Measurements from ENCODE around the gene FAM9A.
"Not testable (repeated sequence)": the region's sequence is repeated elsewhere in the genome, so short reads cannot be mapped to it uniquely, and the experiment has no call there.

Gene FAM9A

DNA sequence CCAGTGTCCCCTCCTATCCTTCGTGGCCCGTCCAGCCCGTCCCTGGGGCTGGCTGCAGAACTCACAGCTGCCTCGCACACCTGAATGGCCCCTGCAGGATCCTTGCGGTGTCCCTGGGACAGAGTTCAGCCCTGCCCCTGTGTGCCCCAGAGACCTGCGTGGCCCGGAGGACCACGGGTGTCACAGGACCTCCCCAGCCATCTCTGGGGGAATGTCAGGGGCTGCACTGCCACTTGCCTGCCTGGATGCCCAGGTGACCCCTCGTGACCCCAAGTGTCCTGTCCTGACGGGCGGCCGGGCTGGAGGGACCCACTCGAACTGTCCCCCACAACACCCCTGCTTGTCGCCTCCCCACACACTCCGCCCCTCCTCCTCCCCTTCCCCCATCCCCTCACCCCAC is 832 bp downstream of the FAM9A start:
- not testable (repeated sequence) for DNase-seq

DNA sequence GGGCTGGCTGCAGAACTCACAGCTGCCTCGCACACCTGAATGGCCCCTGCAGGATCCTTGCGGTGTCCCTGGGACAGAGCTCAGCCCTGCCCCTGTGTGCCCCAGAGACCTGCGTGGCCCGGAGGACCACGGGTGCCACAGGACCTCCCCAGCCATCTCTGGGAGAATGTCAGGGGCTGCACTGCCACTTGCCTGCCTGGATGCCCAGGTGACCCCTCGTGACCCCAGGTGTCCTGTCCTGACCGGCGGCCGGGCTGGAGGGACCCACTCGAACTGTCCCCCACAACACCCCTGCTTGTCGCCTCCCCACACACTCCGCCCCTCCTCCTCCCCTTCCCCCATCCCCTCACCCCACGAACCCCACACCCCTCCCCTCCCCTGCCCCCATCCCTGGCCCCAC is 1.9 kb downstream of the FAM9A start:
- not testable (repeated sequence) for DNase-seq

DNA sequence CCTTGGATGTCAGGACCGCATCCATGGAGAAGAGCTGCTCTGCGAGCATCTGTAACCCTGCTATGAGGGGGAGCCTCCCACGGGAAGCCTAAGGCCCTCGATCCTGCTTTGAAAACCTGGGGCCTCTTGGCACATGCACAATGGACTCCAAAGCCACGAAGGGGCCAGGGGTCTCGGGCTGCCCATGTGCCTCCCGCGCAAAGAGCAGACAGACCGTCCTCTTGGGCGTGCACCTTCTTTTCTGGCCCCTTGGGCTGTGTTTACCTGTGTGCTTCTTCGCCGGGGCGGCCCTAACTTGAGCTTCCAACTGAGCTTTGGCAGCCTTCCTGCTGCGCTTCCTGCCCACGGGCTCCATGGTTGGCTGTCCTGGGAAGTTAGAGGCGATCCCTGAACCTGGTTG is 2.5 kb downstream of the FAM9A start:
- not testable (repeated sequence) for DNase-seq

DNA sequence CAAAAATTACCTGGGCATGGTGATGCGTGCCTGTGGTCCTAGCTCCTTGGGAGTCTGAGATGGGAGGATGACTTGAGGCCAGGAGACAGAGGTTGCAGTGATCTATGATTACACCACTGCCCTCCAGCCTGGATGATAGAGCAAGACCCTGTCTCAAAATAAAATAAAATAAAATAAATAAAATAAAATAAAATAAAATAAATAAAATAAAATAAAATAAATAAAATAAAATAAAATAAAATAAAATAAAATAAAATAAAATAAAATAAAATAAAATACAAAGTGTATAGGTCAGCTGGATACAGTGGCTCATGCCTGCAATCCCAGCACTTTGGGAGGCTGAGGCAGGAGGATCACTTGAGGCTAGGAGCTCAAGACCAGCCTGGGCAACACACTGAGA is 14.1 kb downstream of the FAM9A start:
- not testable (repeated sequence) for DNase-seq

DNA sequence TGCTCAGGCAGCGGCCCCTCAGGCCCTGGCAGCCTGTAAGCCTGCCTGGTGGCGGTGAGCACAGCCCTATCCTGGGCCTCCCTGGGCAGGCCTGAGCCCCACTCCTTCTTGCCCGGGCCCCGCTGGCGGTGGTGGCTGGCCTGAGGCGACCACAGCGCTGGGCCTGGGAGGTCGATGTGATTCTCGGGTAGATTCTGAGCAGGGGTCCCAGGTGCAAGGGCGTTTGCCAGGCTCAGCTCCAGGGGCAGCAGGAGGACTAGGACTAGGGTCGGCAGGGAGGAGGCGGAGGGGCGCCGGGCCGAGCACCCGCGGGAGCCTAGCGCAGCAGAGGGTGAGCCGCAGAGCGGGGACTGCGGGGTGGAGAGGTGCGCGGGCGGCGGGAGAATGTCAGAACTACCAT is 17.0 kb downstream of the FAM9A start:
- DNase-seq, result no peak

DNA sequence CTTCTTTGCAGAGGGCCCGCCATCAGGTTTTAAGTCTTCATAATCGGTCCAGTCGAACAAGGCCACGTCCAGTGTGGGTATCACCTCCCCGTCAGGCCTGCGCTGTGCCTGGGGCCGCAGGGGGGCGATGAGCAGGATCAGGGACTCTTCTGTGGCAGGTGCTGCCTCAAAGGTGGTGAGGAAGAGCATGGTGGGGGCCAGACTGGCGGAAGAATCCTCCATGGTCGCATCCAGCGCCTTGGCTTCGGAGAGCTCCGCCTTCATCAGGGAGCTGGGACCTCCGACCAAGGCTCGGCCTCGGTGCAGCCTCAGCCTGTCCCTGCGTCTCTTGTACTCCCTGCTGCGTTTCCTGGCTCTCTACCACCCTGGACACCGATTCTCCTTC is 17.5 kb downstream of the FAM9A start:
- DNase-seq, result no peak

DNA sequence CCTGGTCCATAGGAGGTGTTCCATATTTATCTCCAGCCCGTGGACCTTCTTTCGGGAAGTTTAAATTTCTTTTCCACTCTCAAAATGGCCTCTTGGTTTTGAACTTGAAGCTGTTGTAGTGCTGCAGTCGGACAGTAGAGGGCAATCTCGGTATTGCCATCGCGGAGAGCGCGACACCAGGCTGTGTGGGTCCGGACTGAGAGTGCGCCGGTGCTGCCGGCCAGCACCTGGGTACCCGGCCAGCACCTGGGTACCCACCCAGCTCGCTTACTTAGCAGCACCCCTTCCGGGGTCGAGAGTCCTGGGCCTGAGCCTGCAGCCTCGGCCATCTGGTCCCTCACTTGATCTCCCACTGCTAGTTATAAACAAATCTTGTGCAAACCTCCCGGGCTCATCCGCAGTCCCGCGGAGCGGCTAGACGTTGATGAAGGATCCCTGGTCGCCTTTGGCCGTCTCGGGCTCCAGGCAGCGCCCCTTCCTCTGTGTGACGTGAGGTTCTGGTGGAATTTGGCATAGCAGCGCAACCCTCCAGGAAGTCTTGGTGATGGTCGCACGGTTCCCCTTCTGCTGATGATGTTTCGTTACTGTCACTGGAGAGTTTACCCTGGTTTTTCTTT is 18.0 kb downstream of the FAM9A start:
- DNase-seq, result no peak

DNA sequence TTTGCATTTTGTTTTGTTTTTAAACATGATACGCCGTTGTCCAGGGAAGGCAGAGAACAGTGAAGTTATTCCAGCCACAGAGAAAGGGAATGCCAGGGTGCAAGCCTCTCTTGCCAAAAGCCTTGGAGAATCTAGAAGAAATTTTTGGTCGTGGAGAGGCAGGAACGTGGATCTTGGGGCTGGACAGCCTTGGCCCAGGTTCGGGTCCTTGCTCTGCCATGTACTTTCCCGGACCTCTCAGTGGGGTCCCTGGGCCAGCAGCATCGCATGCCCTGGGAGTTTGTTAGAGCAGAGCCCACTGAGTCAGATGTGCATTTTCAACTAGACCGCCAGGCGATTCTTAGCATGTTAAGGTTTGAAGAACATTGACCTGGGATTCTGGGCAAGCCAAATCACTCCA is 18.6 kb downstream of the FAM9A start:
- DNase-seq, result no peak

DNA sequence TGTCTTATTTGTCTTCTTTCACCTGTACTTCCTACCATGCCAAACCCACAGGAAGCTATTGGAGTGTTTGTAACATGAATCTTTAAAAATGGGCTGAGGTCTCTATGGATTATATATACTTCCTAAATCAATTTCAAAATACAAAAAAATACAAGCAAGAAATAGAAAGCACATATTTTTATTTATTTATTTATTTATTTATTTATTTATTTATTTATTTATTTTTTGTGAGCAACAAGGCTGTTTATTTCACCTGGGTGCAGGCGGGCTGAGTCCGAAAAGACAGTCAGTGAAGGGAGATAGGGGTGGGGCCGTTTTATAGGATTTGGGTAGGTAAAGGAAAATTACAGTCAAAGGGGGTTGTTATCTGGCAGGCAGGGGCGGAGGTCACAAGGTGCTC is 19.3 kb downstream of the FAM9A start:
- DNase-seq, result not testable (repeated sequence)

DNA sequence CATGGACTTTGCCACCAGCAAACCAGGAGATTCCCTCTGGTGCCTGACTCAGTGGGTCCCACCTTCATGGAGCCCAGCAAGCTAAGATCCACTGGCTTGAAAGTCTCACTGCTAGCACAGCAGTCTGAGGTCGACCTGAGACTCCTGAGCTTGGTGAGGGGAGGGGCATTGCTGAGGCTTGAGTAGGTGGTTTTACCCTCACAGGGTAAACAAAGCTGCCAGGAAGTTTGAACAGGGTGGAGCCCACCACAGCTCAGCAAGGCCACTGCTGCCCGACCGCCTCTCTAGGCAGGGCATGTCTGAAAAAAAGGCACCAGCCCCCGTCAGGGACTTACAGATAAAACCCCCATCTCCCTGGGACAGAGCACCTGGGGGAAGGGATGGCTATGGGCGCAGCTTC is 28.1 kb downstream of the FAM9A start:
- no peak for DNase-seq

DNA sequence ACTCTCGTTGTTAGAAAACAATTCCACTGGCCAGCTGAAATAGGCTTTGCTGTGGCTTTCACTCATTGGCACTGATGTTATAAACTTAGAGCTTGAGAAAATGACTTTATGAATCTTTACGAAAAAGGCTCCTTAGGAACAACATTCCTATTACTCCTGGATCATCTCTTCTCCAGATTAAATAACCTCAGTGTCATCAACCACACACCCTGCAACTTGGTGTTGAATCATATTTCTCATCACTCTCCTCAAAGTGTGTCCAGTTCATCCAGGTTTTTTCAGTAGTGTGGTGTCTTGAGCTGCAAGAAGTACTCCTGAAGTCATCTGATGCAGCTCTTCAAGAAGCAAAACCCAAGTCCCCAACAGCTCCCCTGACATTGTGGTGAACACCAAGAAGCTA is 41.2 kb downstream of the FAM9A start:
- peak; percentile 0 for DNase-seq

DNA sequence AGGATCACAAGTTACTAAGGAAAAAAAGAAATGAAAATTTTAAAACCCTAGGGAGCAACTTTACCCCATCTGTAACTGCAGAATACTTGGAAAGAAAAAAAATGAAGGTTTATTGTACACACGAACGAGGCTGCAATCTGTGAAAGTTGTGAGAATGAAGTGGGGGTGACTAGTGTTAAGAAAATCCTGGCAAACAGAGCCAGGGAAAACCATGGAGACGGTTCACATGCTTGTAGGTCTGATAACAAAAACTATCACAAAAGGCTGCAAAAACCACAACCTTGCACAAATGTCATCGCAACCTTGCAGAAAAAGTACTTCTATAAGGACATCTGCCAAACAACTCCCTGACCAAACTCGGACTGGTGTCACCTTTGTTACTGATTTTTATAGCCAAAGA is 42.5 kb downstream of the FAM9A start:
- not testable (repeated sequence) for DNase-seq

DNA sequence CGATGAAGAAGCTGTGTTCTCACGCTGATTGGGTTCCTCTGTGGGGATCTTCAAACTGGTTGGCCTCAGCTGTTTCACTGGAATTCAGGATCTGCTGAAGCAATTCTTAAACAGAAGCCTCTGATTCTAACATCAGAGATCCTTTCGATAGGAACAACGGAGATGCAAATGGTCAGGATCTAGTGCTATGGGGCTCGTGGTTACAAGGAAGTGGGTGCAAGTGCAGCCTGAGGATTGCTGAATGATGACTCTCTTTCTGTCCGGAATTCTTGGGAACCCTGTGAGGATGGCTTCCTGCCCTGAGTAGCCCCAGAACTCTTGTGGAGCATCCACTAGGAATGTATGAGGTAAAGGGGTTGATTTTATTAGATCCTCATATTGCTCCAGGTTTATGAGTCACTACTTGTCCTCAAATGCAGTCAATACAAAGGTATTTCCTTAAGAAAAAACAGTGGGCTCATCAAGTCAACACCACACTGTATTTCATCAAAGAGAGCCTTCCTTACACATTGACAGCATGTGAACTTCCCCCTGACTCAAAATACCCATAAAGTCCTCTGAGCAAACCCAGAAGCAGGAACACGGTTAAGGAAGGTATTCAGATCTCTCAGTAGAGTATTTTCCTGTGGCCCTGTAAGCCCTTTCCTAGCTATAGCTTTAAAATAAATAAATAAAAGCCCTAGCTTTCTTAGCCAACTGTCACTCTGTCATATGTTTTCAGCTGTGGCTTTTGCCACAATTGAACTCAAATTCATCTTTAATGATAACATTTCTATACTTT is 43.4 kb downstream of the FAM9A start:
- DNase-seq, result peak; percentile 25

DNA sequence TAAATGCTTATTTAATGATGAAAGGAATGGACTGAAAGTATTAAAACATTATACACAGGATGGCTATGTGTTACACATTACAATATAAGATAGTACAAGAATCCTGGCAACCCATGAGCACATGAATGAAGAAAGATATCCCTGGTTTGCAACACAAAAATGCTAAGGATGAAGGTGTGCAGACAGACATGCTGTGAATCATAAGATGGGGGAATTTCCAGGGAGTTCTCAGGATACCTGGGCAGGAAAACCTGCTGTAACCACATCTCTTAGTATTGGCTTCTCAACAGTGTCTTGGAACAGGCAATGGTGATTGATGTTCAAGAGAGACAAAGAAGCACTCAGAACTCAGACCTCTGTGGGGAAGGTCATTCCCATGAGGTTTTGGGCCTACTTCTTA is 45.4 kb downstream of the FAM9A start:
- no peak for DNase-seq

DNA sequence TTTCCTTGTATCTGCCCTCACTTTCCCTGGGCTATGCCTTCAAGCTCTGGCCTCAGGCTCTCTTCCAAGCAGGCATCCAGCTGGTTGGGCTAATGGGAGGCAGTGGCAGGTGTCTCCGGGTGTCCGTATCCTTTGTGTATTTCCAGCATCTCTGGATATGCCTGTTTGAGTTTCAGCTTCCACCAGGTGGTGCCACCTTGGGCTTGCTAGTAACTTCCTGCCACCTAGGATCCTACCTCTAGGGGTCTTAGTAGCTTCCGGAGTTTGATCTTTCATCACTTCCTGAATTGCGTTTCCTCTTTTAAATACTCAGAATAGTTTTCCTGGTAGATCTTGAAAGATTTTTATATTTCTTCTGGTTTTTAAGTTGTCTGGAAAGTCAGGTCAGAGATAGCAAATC is 46.1 kb downstream of the FAM9A start:
- no peak for DNase-seq

DNA sequence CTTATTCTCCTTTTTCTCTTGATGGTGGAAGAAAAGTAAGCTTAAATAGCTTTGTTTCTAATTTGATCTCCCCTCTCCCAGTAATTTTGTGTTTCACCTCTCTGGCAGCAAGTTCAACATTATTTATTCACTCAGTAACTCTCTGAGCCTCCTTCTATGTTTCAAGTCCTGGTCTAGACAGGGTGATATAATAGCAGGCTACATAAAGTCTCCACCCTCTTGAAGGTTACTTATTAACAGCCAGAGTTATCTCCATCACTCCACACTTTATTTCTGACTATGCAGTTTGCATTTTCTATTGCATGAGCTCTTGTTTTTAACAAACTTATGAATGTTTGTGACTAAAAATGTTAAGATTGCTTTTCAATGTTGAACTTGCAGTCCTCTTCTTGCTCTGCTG is 51.5 kb downstream of the FAM9A start:
- DNase-seq, result no peak

DNA sequence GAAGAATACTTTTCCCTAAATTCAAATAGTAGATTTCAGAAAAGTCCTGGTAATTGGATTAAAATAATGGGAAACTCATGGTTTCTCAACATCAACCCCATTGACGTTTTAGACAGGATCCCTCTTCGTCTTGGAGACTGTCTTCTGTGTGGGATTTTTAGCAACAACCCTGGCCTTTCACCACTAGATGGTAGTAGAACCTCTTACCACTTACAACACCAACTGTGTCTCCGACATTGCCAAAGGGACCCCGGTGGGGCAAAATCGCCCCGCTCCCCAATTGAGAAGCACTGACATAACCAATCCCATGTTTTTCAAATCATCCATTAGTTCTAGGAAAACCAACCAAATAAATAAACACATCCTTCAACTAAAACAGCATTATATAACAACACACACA is 52.3 kb downstream of the FAM9A start:
- DNase-seq, result no peak

DNA sequence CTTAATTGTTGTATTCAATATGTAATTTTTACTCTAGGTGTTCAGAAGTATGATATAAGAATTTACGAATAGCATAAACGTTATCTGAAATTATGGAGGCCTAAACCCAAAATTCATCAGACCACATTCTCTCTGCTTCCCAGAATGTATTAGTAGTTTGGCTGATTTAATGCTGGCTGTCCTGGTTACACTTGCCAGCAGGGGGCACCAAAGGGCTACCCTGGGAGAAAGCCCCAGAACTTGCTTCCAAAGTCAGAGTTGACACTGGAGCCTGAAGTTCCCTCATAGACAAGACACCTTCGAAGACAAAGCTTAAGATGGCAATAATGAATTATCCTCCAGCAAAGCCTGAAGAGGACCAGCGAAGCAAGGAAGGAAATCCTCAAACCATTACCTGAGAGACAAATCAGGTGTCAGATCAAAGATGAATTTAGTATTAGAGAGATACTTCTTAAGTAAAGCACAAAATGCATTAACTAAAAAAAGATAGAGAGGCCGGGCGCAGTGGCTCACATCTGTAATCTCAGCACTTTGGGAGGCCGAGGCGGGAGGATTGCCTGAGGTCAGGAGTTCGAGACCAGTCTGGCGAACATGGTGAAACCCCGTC is 58.0 kb downstream of the FAM9A start:
- DNase-seq, result no peak

DNA sequence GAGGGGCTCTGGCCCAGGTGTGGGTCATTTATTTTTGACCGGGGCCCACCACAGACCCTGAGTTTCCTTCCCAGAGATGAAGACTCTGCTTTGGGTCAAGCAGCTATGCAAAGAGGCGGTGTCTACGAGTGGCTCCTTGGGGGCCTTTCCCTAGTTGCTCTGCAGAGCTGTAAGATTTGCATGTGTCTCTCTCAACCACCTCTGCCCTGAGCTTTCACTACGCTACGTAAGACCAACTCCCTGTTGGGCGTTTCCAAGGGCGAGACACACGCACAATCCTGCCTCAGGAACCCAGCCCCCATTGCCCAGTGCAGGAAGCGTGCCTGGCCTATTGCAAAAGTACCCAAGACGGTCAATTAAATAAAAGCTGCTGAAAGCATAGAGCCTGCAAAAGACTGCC is 59.2 kb downstream of the FAM9A start:
- no peak for DNase-seq
